Smooth muscle cell (in vitro differentiated cells): ENCODE measurements around the gene ETNK2. TPM values are rescaled to one million over a fixed set of nuclear protein-coding genes. Genes with fewer than 3 reads are reported as not detected.

Experiments used
- DNase-seq: peaks from one replicate; lab custom pipeline; 2025; ENCODE audit not compliant: unreplicated experiment; lab: John Stamatoyannopoulos, UW
- H2AFZ ChIP-seq: fragments of 200-600 bp; sonication (generic); 2 replicates; pipeline ENCODE4 v1.6.0; 2016; ENCODE audit warnings: antibody characterized with exemption, low read depth, mild to moderate bottlenecking
- H3F3A ChIP-seq: fragments of 200-600 bp; sonication (generic); 2 replicates; pipeline ENCODE4 v1.6.0; 2017; ENCODE audit warnings: antibody characterized with exemption, low read depth
- H3K27ac ChIP-seq: fragments of 200-600 bp; sonication (generic); 2 replicates; pipeline ENCODE4 v1.5.1; 2016; ENCODE audit warnings: low read depth, mild to moderate bottlenecking
- H3K27me3 ChIP-seq: fragments of 200-600 bp; sonication (generic); 2 replicates; pipeline ENCODE4 v1.6.1; 2016; ENCODE audit warnings: low read depth, mild to moderate bottlenecking
- H3K36me3 ChIP-seq: fragments of 200-600 bp; sonication (generic); 2 replicates; pipeline ENCODE4 v1.5.1; 2016; ENCODE audit warnings: low read depth
- H3K4me1 ChIP-seq: fragments of 200-600 bp; sonication (generic); 2 replicates; pipeline ENCODE4 v1.5.1; 2016; ENCODE audit warnings: low read depth
- H3K4me2 ChIP-seq: fragments of 200-600 bp; sonication (generic); 2 replicates; pipeline ENCODE4 v1.6.0; 2016; ENCODE audit warnings: mild to moderate bottlenecking
- H3K4me3 ChIP-seq: fragments of 200-600 bp; sonication (generic); 2 replicates; pipeline ENCODE4 v1.5.1; 2016; ENCODE audit warnings: mild to moderate bottlenecking
- H3K79me2 ChIP-seq: fragments of 200-600 bp; sonication (generic); 2 replicates; pipeline ENCODE4 v1.6.0; 2016; ENCODE audit warnings: low read depth, mild to moderate bottlenecking
- H3K9ac ChIP-seq: fragments of 200-600 bp; sonication (generic); 2 replicates; pipeline ENCODE4 v1.6.0; 2016; ENCODE audit warnings: low read depth
- H3K9me3 ChIP-seq: fragments of 200-600 bp; sonication (generic); replicated peaks from 2 replicates; pipeline ENCODE4 v1.5.1; 2016; ENCODE audit warnings: low read depth
- H4K20me1 ChIP-seq: fragments of 200-600 bp; sonication (generic); 2 replicates; pipeline ENCODE4 v1.6.0; 2016; ENCODE audit warnings: low read depth
- WGBS: methylation state at CpG from one replicate; pipeline ENCODE4 v1.1.7; 2016; ENCODE audit warnings: low lambda C conversion rate; 5-methylcytosine and 5-hydroxymethylcytosine counted together
- polyA plus RNA-seq: library from polyadenylated mRNA; unstranded; fragments of >200 nt; fragmentation: Nextera tagmentation; extraction: Ambion mirVana; gene quantifications from 2 replicates; pipeline ENCODE4 v1.2.1, GENCODE V29; 2016
- total RNA-seq: library from RNA; depleted of rRNA; stranded (reverse); fragments of >200 nt; gene quantifications from 2 replicates; pipeline ENCODE4 v1.2.3, GENCODE V29; 2014
- TF ChIP-seq, protein P1 (sequence below): fragments of 200-600 bp; sonication (generic); IDR thresholded peaks from 2 replicates; pipeline ENCODE4 v1.5.1; 2017; ENCODE audit warnings: borderline replicate concordance, mild to moderate bottlenecking, antibody characterized with exemption; ENCODE audit not compliant: insufficient read depth, poor library complexity, severe bottlenecking

The ETNK2 gene
- total and polyA plus RNA-seq, 2 experiments from 2014 or later, result 8.9 to 21.4 TPM

DNA sequence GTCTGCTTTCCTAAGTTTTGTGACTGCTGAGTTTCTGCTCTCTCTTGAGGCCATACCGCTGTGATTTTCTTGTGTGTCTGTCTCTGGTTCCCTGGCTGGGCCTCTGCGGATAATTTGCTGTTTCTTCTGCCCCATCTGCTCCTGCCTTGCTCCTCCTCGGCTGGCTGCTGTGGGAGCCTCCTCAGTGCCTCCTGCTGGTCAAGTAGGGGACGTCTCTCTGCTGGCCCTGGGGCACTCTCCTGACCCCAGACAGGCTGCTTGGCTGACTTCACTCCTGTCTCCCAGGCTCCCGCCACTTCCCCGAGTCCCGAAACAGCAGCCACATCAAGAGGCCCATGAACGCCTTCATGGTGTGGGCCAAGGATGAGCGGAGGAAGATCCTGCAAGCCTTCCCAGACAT lies 28.5 kb downstream of the ETNK2 start:
- Histone ChIP-seq H3K27ac (no peak overlapping the region), H3K9me3 (no peaks in the 10 kb centered on the region), H3F3A (no peaks in the 10 kb centered on the region), H3K4me3 (no peak overlapping the region), H3K36me3 (no peaks in the 10 kb centered on the region), H3K9ac (no peak overlapping the region), H2AFZ (no peak overlapping the region), H4K20me1 (no peaks in the 10 kb centered on the region), H3K27me3 (no peaks in the 10 kb centered on the region), H3K4me2 (no peak overlapping the region), H3K79me2 (no peaks in the 10 kb centered on the region), H3K4me1 (no peaks in the 10 kb centered on the region)
- DNase-seq, result no peak
- TF ChIP-seq, protein P1, sequence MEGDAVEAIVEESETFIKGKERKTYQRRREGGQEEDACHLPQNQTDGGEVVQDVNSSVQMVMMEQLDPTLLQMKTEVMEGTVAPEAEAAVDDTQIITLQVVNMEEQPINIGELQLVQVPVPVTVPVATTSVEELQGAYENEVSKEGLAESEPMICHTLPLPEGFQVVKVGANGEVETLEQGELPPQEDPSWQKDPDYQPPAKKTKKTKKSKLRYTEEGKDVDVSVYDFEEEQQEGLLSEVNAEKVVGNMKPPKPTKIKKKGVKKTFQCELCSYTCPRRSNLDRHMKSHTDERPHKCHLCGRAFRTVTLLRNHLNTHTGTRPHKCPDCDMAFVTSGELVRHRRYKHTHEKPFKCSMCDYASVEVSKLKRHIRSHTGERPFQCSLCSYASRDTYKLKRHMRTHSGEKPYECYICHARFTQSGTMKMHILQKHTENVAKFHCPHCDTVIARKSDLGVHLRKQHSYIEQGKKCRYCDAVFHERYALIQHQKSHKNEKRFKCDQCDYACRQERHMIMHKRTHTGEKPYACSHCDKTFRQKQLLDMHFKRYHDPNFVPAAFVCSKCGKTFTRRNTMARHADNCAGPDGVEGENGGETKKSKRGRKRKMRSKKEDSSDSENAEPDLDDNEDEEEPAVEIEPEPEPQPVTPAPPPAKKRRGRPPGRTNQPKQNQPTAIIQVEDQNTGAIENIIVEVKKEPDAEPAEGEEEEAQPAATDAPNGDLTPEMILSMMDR, result no peak
- 86% methylated on average over 9 of the region's 9 CpGs for WGBS

DNA sequence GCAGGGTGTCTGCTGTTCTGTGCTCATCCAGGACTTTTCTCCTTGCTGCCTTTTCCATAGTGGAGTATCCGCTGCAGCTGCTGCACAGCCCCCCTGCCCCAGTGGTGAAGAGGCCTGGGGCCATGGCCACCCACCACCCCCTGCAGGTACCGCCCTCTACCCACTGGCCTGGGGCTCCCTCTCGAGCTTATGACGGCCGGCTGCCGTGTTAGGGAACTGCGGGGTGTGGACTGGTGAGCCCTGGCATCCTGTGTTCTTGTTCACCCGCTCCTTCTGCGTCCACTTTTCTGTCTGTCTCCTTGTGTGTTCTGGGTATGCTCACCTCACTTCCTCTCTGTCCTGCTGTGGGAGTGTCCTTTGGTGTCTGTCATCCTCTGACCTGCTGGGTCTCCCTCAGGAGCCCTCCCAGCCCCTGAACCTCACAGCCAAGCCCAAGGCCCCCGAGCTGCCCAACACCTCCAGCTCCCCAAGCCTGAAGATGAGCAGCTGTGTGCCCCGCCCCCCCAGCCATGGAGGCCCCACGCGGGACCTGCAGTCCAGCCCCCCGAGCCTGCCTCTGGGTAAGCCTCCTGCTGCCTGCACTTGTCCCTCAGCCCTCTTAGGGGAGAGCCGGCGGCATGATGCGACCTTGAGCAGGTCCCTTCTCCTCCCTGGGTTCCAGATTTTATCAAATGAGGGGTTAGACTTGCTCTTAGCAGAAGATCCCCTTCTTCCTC lies 29.8 kb downstream of the ETNK2 start:
- Histone ChIP-seq H3K9me3 (no peaks in the 10 kb centered on the region), H3F3A (no peaks in the 10 kb centered on the region), H2AFZ (no peak overlapping the region), H3K4me2 (no peak overlapping the region), H3K9ac (no peak overlapping the region), H3K4me3 (no peak overlapping the region), H3K79me2 (no peaks in the 10 kb centered on the region), H4K20me1 (no peaks in the 10 kb centered on the region), H3K27ac (no peak overlapping the region), H3K4me1 (no peaks in the 10 kb centered on the region), H3K27me3 (no peaks in the 10 kb centered on the region), H3K36me3 (no peaks in the 10 kb centered on the region)
- DNase-seq, result no peak
- 98% methylated on average over 13 of the region's 17 CpGs for WGBS
- TF ChIP-seq, protein P1, result no peak

DNA sequence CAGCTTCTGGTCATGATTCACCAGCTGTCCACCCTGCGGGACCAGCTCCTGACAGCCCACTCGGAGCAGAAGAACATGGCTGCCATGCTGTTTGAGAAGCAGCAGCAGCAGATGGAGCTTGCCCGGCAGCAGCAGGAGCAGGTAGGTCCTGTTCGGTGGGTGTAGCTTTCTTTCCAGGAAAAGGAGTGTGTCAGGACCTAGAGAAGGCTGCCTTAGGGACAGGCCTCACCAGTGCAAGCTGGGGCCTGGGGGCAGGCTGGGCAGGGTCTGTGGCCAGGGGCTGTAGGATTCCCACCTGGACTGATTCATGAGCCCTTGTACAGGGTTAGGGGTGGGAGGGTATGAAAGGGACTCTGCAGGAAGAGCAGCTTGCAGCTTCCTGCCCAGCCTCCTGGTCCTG lies 35.3 kb downstream of the ETNK2 start:
- no peaks in the 10 kb centered on the region for H3K27me3 ChIP-seq
- H3K79me2 ChIP-seq, result no peaks in the 10 kb centered on the region
- H2AFZ ChIP-seq, result no peak overlapping the region
- TF ChIP-seq, protein P1, result no peak
- H3K36me3 ChIP-seq, result no peaks in the 10 kb centered on the region
- H4K20me1 ChIP-seq, result no peaks in the 10 kb centered on the region
- no peak overlapping the region for H3K9ac ChIP-seq
- 95% methylated on average over 4 of the region's 4 CpGs for WGBS
- no peak for DNase-seq
- H3K4me3 ChIP-seq, result no peak overlapping the region
- H3K4me1 ChIP-seq, result no peaks in the 10 kb centered on the region
- H3K9me3 ChIP-seq, result no peaks in the 10 kb centered on the region
- no peak overlapping the region for H3K27ac ChIP-seq
- H3K4me2 ChIP-seq, result no peak overlapping the region
- no peaks in the 10 kb centered on the region for H3F3A ChIP-seq

DNA sequence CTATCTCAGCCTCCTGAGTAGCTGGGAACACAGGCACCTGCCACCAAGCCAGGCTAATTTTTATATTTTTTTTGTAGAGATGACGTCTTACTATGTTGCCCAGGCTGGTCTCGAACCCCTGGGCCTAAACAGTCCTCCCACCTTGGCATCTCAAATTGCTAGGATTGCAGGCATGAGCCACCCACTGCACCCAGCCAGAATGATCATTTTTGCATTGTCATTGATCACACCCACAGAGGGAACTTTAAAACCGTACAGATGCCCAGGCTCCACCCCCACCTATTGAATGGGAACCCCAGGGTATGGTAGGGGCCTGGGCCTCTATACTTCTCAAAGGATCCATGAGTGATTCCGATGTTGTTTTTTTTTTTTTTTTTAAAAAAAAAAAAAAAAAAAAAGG lies 36.7 kb downstream of the ETNK2 start:
- Histone ChIP-seq H3K4me3 (no peak overlapping the region), H3K36me3 (no peaks in the 10 kb centered on the region), H4K20me1 (no peaks in the 10 kb centered on the region), H3K4me2 (no peak overlapping the region), H3F3A (no peaks in the 10 kb centered on the region), H3K27me3 (no peaks in the 10 kb centered on the region), H3K27ac (no peak overlapping the region), H3K79me2 (peaks cover 4% of the 10 kb centered on the region), H3K4me1 (no peaks in the 10 kb centered on the region), H2AFZ (no peak overlapping the region), H3K9ac (no peak overlapping the region), H3K9me3 (no peaks in the 10 kb centered on the region)
- TF ChIP-seq, protein P1, result no peak
- no peak for DNase-seq
- 98% methylated on average over 4 of the region's 4 CpGs for WGBS
